ENCODE results near the gene KIFC3. TPM values are rescaled to one million over a fixed set of nuclear protein-coding genes. Genes with fewer than 3 reads are reported as not detected.
A peak's percentile ranks its signal among the peaks of the same experiment; 100 is the strongest.
"Not testable (repeated sequence)": the region's sequence is repeated elsewhere in the genome, so short reads cannot be mapped to it uniquely, and the experiment has no call there.

KIFC3 gene
- total RNA-seq: 1 to 10 TPM; 1.3 to 1.5 TPM

DNA sequence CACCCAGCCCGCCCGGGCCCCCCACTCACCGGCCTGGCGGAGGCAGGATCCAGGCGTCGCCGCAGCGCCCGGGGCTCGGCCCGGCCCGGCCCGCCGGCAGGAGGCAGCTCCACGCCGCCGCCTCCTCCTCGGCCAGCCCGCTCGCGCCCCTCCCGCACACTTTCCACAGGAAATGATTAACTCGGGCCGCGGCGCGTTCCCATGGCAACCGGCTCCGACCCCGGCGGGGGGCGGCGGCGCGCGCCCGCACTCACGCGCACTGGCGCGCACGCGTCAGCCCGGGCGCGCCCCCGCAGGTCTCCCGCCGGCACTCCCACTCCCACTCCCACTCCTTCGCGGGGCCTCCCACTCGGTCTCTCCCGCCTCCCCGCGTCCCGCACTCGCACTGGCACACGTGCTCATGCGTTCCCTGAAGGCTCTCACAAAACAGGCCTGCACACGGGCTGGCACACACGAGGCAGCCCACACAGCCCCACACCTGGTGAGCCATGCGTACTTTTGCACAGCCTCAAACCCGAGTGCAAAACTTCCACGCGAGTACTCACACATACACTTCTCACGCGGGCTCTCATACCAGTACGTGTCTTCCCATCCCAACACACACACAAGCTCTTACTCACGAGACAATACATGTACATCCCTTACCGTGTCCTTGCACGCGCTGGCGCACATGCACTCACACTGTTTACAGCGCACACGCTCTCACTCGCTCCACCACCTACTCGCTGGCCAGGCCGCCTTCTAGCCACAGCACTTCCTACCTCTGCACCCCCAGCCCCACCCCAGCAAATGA, at the start of gene KIFC3:
Gene KIFC3 (minus strand): TSS at position 151 of the 793 bp plus-strand sequence. CDS start 4,248 bp downstream, outside the sequence.
- ATAC-seq (replicated peaks in 1 of 2) (peak; percentile 81 to 87), DNase-seq (peak; percentile 73 to 77)
- Mint-ChIP-seq H3K4me3 (peak within 1 kb of the TSS; percentile 89 to 90), H3K9me3 (no peaks in the 10 kb centered on the region), H3K27ac (peak within 1 kb of the TSS; percentile 12), H3K4me1 (ENCODE audit: low read depth) (peaks cover 25% of the 10 kb centered on the region), H3K27me3 (ENCODE audit: low read depth) (peaks cover 58% of the 10 kb centered on the region), H3K36me3 (ENCODE audit: insufficient read depth in 2 of 2) (peaks cover 1 to 3% of the 10 kb centered on the region in 2 donors)

- H3K4me1 Mint-ChIP-seq (ENCODE audit: low read depth): peaks cover 11% of the 10 kb centered on the region
- no peak overlapping the region for H3K4me3 Mint-ChIP-seq
- DNase-seq: no peak
- no peaks in the 10 kb centered on the region for H3K36me3 Mint-ChIP-seq (ENCODE audit: insufficient read depth in 2 of 2)
- no peak overlapping the region for H3K27ac Mint-ChIP-seq
- H3K27me3 Mint-ChIP-seq (ENCODE audit: low read depth): no peaks in the 10 kb centered on the region
- H3K9me3 Mint-ChIP-seq: no peaks in the 10 kb centered on the region
- ATAC-seq (replicated peaks in 1 of 2): no peak
These were observed 45.9 kb upstream of the KIFC3 start for GRCh38 chr16:57848181-57848580.

GRCh38 chr16:57846931-57847330, 44.6 kb upstream of the KIFC3 start:
- not testable (repeated sequence) for H3K27me3 Mint-ChIP-seq (ENCODE audit: low read depth)

GRCh38 chr16:57846078-57846697, 43.9 kb upstream of the KIFC3 start:
- Mint-ChIP-seq H3K9me3 (no peaks in the 10 kb centered on the region), H3K36me3 (ENCODE audit: insufficient read depth in 2 of 2) (no peaks in the 10 kb centered on the region), H3K4me1 (ENCODE audit: low read depth) (peaks cover 11% of the 10 kb centered on the region), H3K27ac (no peak overlapping the region), H3K27me3 (ENCODE audit: low read depth) (no peaks in the 10 kb centered on the region), H3K4me3 (peak overlapping the region in 1 of 2 donors; percentile 3)
- ATAC-seq (replicated peaks in 1 of 2): no peak
- DNase-seq: no peak

More at GRCh38 chr16:57846931-57847330, 44.6 kb upstream of the KIFC3 start:
- not testable (repeated sequence) for H3K9me3 Mint-ChIP-seq; H3K27ac Mint-ChIP-seq; H3K4me3 Mint-ChIP-seq; H3K36me3 Mint-ChIP-seq (ENCODE audit: insufficient read depth in 2 of 2); ATAC-seq (replicated peaks in 1 of 2); DNase-seq
- H3K4me1 Mint-ChIP-seq (ENCODE audit: low read depth): peaks cover 11% of the 10 kb centered on the region

GRCh38 chr16:57845115-57845514, 42.8 kb upstream of the KIFC3 start:
- DNase-seq (no peak), ATAC-seq (replicated peaks in 1 of 2) (no peak)
- Mint-ChIP-seq H3K36me3 (ENCODE audit: insufficient read depth in 2 of 2) (no peaks in the 10 kb centered on the region), H3K4me3 (no peak overlapping the region), H3K27ac (no peak overlapping the region), H3K9me3 (no peaks in the 10 kb centered on the region), H3K4me1 (ENCODE audit: low read depth) (peaks cover 11% of the 10 kb centered on the region), H3K27me3 (ENCODE audit: low read depth) (no peaks in the 10 kb centered on the region)

DNA sequence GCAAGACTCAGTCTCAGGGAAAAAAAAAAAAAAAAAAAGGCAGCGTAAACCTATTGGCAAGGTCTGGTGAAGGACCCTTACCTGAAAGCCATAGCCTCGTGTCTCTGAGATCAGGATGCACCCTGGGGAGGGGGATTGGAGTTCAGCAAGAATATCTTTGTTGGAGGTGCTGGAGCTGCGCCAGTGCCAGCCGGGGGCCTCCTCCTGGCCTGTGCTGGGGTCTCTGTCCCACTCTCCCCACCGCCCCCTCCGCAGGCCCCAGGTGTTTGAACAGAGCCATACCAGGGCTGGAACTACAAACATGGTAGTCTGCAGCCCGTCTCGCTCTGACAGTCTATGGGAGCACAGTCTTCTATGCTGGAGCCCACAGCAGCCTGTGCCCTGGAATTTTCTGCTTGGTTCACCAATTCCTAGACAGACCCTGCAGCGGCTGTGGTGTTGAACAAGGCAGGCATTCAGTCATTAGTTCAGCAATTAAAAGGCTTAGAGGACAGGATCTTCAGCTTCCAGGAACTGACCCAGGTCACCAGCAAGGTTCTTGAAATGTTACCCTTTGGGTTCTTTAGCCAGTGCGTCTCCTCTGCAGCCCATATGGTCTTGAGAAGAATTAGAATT, 42.2 kb upstream of the KIFC3 start:
- ATAC-seq (replicated peaks in 1 of 2): no peak
- Mint-ChIP-seq H3K4me3 (no peak overlapping the region), H3K9me3 (no peaks in the 10 kb centered on the region), H3K27ac (no peak overlapping the region), H3K27me3 (ENCODE audit: low read depth) (no peaks in the 10 kb centered on the region), H3K4me1 (ENCODE audit: low read depth) (peaks cover 11% of the 10 kb centered on the region), H3K36me3 (ENCODE audit: insufficient read depth in 2 of 2) (no peaks in the 10 kb centered on the region)
- DNase-seq: no peak

DNA sequence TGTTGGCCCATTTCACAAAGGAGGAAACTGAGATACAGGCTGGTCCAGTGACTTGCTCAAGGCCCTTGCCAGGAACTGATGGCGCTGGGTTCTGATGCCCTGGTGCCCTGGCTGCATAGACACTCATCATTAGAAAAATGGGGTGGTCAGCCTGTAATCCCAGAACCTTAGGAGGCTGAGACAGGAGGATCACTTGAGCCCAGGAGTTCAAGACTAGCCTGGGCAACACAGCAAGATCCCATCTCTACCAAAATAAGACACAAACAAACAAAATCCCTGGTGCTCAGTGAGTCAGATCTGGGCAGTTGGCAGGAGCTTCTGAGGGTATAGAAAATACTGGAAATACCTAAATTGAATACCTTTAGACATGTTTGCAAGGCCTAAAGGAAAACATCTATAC, 41.1 kb upstream of the KIFC3 start:
- Mint-ChIP-seq H3K9me3 (no peaks in the 10 kb centered on the region), H3K36me3 (ENCODE audit: insufficient read depth in 2 of 2) (no peaks in the 10 kb centered on the region), H3K27ac (no peak overlapping the region), H3K27me3 (ENCODE audit: low read depth) (no peaks in the 10 kb centered on the region), H3K4me3 (no peak overlapping the region), H3K4me1 (ENCODE audit: low read depth) (peaks cover 11% of the 10 kb centered on the region)
- DNase-seq (no peak), ATAC-seq (replicated peaks in 1 of 2) (no peak)

GRCh38 chr16:57842601-57843000, 40.3 kb upstream of the KIFC3 start:
- no peak overlapping the region for H3K4me3 Mint-ChIP-seq
- no peak overlapping the region for H3K27ac Mint-ChIP-seq
- DNase-seq: no peak
- ATAC-seq (replicated peaks in 1 of 2): no peak
- H3K36me3 Mint-ChIP-seq (ENCODE audit: insufficient read depth in 2 of 2): no peaks in the 10 kb centered on the region
- no peaks in the 10 kb centered on the region for H3K27me3 Mint-ChIP-seq (ENCODE audit: low read depth)
- H3K4me1 Mint-ChIP-seq (ENCODE audit: low read depth): peaks cover 11% of the 10 kb centered on the region
- no peaks in the 10 kb centered on the region for H3K9me3 Mint-ChIP-seq

- Mint-ChIP-seq H3K27ac (no peak overlapping the region), H3K27me3 (ENCODE audit: low read depth) (no peaks in the 10 kb centered on the region), H3K4me3 (no peak overlapping the region), H3K36me3 (ENCODE audit: insufficient read depth in 2 of 2) (no peaks in the 10 kb centered on the region), H3K9me3 (no peaks in the 10 kb centered on the region), H3K4me1 (ENCODE audit: low read depth) (peaks cover 4% of the 10 kb centered on the region)
- ATAC-seq (replicated peaks in 1 of 2) (no peak), DNase-seq (no peak)
These were observed 38.5 kb upstream of the KIFC3 start for GRCh38 chr16:57840833-57841232.

GRCh38 chr16:57838161-57838560, 35.9 kb upstream of the KIFC3 start:
- H3K27ac Mint-ChIP-seq: no peak overlapping the region
- H3K4me3 Mint-ChIP-seq: no peak overlapping the region
- ATAC-seq (replicated peaks in 1 of 2): no peak
- no peaks in the 10 kb centered on the region for H3K9me3 Mint-ChIP-seq
- no peaks in the 10 kb centered on the region for H3K4me1 Mint-ChIP-seq (ENCODE audit: low read depth)
- H3K27me3 Mint-ChIP-seq (ENCODE audit: low read depth): no peaks in the 10 kb centered on the region
- no peak for DNase-seq
- H3K36me3 Mint-ChIP-seq (ENCODE audit: insufficient read depth in 2 of 2): no peaks in the 10 kb centered on the region

DNA sequence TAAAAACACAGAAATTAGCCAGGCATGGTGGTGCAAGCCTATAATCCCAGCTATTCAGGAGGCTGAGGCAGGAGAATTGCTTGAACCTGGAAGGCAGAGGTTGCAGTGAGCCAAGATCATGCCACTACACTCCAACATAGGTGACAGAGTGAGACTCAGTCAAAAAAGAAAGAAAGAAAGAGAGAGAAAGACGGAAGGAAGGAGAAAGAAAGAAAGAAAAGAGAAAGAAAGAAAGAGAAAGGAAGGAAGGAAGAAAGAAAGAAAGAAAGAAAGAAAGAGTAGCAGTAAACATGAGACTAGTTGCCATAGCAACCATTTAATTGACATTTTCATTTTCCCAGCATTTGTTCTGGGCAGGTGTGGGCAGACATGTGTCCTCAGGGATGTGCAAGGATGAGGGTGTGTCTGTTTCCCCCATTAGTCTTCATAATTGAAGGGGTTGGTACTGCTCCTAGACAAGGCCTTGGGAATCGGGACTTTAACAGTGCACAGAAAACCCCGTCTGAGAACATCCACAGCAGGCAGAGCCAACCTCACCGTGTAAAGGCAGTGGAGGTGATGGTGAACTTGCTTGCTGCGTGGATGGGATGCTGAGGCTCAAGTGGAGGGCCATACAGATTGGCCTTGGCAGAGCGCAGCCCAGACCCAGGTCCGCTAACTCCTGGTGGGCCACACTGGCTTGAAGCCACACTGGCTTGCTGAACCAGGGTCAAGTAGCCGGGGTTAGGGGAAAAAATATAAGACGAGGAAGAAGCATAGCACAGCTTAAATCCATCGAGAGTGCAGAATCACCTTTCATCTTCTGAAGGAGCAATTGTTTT, 35.2 kb upstream of the KIFC3 start:
- DNase-seq (no peak), ATAC-seq (replicated peaks in 1 of 2) (no peak)
- Mint-ChIP-seq H3K4me3 (no peak overlapping the region), H3K4me1 (ENCODE audit: low read depth) (no peaks in the 10 kb centered on the region), H3K27me3 (ENCODE audit: low read depth) (no peaks in the 10 kb centered on the region), H3K36me3 (ENCODE audit: insufficient read depth in 2 of 2) (no peaks in the 10 kb centered on the region), H3K27ac (no peak overlapping the region), H3K9me3 (no peaks in the 10 kb centered on the region)

GRCh38 chr16:57835439-57835838, 33.1 kb upstream of the KIFC3 start:
- not testable (repeated sequence) for H3K27ac Mint-ChIP-seq; H3K4me1 Mint-ChIP-seq (ENCODE audit: low read depth); DNase-seq; H3K36me3 Mint-ChIP-seq (ENCODE audit: insufficient read depth in 2 of 2); H3K9me3 Mint-ChIP-seq; H3K4me3 Mint-ChIP-seq; H3K27me3 Mint-ChIP-seq (ENCODE audit: low read depth); ATAC-seq (replicated peaks in 1 of 2)

GRCh38 chr16:57834936-57835335, 32.6 kb upstream of the KIFC3 start:
- H3K4me3 Mint-ChIP-seq: no peak overlapping the region
- ATAC-seq (replicated peaks in 1 of 2) (no peak), DNase-seq (no peak)
- no peaks in the 10 kb centered on the region for H3K36me3 Mint-ChIP-seq (ENCODE audit: insufficient read depth in 2 of 2)
- H3K4me1 Mint-ChIP-seq (ENCODE audit: low read depth): no peaks in the 10 kb centered on the region
- H3K27ac Mint-ChIP-seq: no peak overlapping the region
- no peaks in the 10 kb centered on the region for H3K27me3 Mint-ChIP-seq (ENCODE audit: low read depth)
- no peaks in the 10 kb centered on the region for H3K9me3 Mint-ChIP-seq
